MM.1S (cell line): ENCODE results near the gene SP1.
A peak's percentile ranks its signal among the peaks of the same experiment; 100 is the strongest.
"Not testable (repeated sequence)": the region's sequence is repeated elsewhere in the genome, so short reads cannot be mapped to it uniquely, and the experiment has no call there.

Source experiments
- DNase-seq: peaks from one replicate; pipeline ENCODE4 v3.0.0-alpha.2; 2015
- H2AFZ ChIP-seq: fragments of 300-600 bp; sonication (generic); 2 replicates; pipeline ENCODE4 v1.6.0; 2016; ENCODE audit warnings: antibody characterized with exemption, low read length
- H3F3A ChIP-seq: fragments of 300-600 bp; sonication (generic); 2 replicates; pipeline ENCODE4 v1.6.1; 2016; ENCODE audit warnings: mild to moderate bottlenecking, antibody characterized with exemption, low read length, moderate library complexity, mixed read lengths; ENCODE audit not compliant: insufficient read depth
- H3K27ac ChIP-seq: fragments of 300-600 bp; sonication (generic); 2 replicates; pipeline ENCODE4 v1.5.1; 2016; ENCODE audit warnings: mild to moderate bottlenecking, low read length
- H3K27me3 ChIP-seq: fragments of 300-600 bp; sonication (generic); replicated peaks from 2 replicates; pipeline ENCODE4 v1.6.0; 2016; ENCODE audit warnings: low read length; ENCODE audit not compliant: insufficient read depth
- H3K36me3 ChIP-seq: fragments of 300-600 bp; sonication (generic); replicated peaks from 2 replicates; pipeline ENCODE4 v1.6.1; 2016; ENCODE audit warnings: mild to moderate bottlenecking, low read length, mixed read lengths; ENCODE audit not compliant: insufficient read depth
- H3K4me1 ChIP-seq: fragments of 300-600 bp; sonication (generic); 2 replicates; pipeline ENCODE4 v1.6.1; 2016; ENCODE audit warnings: low read length, mixed read lengths
- H3K4me2 ChIP-seq: fragments of 300-600 bp; sonication (generic); 2 replicates; pipeline ENCODE4 v1.6.0; 2016; ENCODE audit warnings: low read depth, low read length
- H3K4me3 ChIP-seq: fragments of 300-600 bp; sonication (generic); 2 replicates; pipeline ENCODE4 v1.5.1; 2016; ENCODE audit warnings: low read length, mixed read lengths
- H3K79me2 ChIP-seq: fragments of 300-600 bp; sonication (generic); 2 replicates; pipeline ENCODE4 v1.6.1; 2016; ENCODE audit warnings: mixed run types, low read length, mixed read lengths
- H3K9ac ChIP-seq: fragments of 300-600 bp; sonication (generic); 2 replicates; pipeline ENCODE4 v1.6.1; 2016; ENCODE audit warnings: low read length, mixed read lengths
- H3K9me2 ChIP-seq: fragments of 300-600 bp; sonication (generic); replicated peaks from 2 replicates; pipeline ENCODE4 v1.6.1; 2016; ENCODE audit warnings: mild to moderate bottlenecking, low read length, mixed read lengths; ENCODE audit not compliant: insufficient read depth
- H3K9me3 ChIP-seq: fragments of 300-600 bp; sonication (generic); replicated peaks from 2 replicates; pipeline ENCODE4 v1.6.1; 2016; ENCODE audit warnings: mild to moderate bottlenecking, low read length, mixed read lengths; ENCODE audit not compliant: insufficient read depth
- H4K20me1 ChIP-seq: fragments of 300-600 bp; sonication (generic); 2 replicates; pipeline ENCODE4 v1.6.1; 2016; ENCODE audit warnings: mild to moderate bottlenecking, low read length, moderate library complexity, mixed read lengths; ENCODE audit not compliant: insufficient read depth
- EZH2 ChIP-seq: fragments of 300-600 bp; sonication (generic); optimal IDR thresholded peaks from 2 replicates; pipeline ENCODE3; 2017; ENCODE audit warnings: low read depth, mild to moderate bottlenecking, antibody characterized with exemption, low read length, mixed read lengths
- EZH2phosphoT487 ChIP-seq: fragments of 300-600 bp; sonication (generic); IDR thresholded peaks from 2 replicates; pipeline ENCODE4 v1.6.1; 2018; ENCODE audit warnings: antibody characterized with exemption, low read length
- TF ChIP-seq, protein P1 (sequence below): fragments of 300-600 bp; sonication (generic); IDR thresholded peaks from 2 replicates; pipeline ENCODE4 v1.5.1; 2016; ENCODE audit warnings: antibody characterized with exemption, low read length, mixed read lengths

Gene SP1

DNA sequence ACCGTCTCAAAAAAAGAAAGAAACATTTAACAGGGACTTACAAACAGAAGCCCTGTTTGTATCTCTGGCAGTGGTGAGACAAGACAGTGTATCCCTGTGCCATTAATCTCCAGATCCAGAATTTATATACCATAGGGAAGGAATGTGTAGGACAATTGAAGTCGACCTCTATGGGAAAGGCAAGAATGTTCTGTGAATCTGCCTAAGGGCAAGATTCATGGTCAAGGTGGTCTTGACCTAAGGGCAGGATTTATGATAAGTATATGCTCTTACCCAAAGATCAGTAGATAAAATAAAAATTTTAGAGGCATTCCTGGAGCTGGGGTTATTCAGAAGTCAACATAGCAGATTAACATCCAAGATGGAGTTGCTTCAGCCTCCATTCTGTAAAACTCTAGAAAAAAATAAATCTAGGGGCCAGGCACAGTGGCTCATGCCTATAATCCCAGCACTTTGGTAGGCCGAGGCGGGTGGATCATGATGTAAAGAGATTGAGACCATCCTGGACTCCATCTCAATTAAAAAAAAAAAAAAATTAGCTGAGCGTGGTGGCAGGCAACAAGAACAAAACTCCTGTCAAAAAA is 21.0 kb upstream of the SP1 start:
- Histone ChIP-seq H3K9me3 (no peaks in the 10 kb centered on the region), H2AFZ (no peak overlapping the region), H3K4me3 (no peak overlapping the region), H3K9me2 (no peaks in the 10 kb centered on the region), H4K20me1 (no peaks in the 10 kb centered on the region), H3K4me2 (no peak overlapping the region), H3F3A (no peaks in the 10 kb centered on the region), H3K9ac (no peak overlapping the region), H3K36me3 (no peaks in the 10 kb centered on the region), H3K27me3 (no peaks in the 10 kb centered on the region), H3K4me1 (no peaks in the 10 kb centered on the region), H3K27ac (no peak overlapping the region), H3K79me2 (no peaks in the 10 kb centered on the region)
- DNase-seq: no peak
- TF ChIP-seq EZH2 (no peak), EZH2phosphoT487 (no peak)
- TF ChIP-seq, protein P1, sequence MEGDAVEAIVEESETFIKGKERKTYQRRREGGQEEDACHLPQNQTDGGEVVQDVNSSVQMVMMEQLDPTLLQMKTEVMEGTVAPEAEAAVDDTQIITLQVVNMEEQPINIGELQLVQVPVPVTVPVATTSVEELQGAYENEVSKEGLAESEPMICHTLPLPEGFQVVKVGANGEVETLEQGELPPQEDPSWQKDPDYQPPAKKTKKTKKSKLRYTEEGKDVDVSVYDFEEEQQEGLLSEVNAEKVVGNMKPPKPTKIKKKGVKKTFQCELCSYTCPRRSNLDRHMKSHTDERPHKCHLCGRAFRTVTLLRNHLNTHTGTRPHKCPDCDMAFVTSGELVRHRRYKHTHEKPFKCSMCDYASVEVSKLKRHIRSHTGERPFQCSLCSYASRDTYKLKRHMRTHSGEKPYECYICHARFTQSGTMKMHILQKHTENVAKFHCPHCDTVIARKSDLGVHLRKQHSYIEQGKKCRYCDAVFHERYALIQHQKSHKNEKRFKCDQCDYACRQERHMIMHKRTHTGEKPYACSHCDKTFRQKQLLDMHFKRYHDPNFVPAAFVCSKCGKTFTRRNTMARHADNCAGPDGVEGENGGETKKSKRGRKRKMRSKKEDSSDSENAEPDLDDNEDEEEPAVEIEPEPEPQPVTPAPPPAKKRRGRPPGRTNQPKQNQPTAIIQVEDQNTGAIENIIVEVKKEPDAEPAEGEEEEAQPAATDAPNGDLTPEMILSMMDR: no peak

DNA sequence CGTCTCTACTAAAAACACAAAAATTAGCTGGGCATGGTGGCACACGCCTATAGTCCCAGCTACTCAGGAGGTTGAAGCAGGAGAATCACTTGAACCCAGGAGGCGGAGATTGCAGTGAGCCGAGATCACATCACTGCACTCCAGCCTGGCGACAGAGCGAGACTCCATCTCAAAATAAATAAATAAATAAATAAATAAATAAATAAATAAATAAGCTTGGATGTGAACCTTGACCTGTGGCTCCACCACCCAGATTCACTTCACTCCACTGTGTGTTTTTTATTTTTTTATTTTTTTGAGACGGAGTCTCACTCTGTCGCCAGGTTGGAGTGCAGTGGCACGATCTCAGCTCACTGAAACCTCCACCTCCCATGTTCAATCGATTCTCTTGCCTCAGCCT is 18.3 kb upstream of the SP1 start:
- not testable (repeated sequence) for H3K4me2 ChIP-seq, H3K9me3 ChIP-seq, H4K20me1 ChIP-seq, H3K79me2 ChIP-seq, H3K9ac ChIP-seq, H3K36me3 ChIP-seq, H3K4me1 ChIP-seq, DNase-seq, H3F3A ChIP-seq, H3K27me3 ChIP-seq, H3K4me3 ChIP-seq, H3K9me2 ChIP-seq, H2AFZ ChIP-seq, H3K27ac ChIP-seq

DNA sequence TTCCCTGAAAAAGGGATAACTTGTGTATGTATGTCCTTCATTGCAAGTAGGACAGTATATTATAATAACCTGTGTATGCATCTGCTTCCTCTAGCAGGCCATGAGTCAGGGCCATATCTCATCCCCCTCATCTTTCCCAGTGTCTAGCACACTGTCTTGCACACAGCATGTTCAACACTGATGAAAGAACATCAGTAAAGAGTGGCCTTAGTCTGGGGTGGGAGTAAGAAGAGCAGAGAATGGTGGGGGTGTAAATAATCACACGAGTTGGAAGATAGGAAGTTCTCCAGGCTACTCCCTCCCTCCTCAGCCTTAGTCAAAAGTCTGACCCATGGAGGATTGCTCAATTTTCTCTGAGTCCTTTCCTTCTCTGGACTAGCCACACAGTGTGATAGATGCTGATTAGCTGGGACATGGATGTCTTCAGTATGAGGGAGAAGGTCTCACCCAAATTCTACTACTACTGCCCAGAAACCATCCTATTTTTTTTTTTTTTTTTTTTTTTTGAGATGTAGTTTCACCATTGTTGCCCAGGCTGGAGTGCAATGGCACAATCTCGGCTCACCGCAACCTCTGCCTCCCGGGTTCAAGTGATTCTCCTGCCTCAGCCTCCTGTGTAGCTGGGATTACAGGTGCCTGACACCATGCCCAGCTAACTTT is 14.6 kb upstream of the SP1 start:
- Histone ChIP-seq H3K79me2 (no peaks in the 10 kb centered on the region), H2AFZ (no peak overlapping the region)
- no peak for DNase-seq

DNA sequence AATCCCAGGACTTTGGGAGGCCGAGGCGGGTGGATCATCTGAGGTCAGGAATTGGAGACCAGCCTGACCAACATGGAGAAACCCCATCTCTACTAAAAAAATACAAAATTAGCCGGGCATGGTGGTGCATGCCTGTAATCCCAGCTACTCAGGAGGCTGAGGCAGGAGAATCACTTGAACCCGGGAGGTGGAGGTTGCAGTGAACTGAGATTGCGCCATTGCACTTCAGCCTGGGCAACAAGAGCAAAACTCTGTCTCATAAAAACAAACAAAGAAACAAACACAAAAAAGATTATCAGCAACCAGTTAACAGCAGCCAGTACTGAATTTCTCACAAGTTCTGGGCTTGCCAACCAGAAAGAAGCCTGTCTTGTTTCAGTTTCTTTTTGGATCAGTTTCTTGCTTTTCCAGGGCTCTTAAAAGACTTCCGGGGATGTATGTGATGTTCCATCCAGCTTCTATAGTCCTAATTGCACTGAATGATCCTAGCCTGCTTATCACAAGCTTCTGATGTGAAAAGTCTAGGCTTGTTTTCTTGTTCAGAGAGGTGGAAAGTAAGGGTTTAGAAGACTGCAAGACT is 6.3 kb upstream of the SP1 start:
- Histone ChIP-seq H3K4me1 (peaks cover 20% of the 10 kb centered on the region), H3K4me3 (peak overlapping the region; percentile 13; the same call in 1 of the 2 replicates), H3F3A (peaks cover 15% of the 10 kb centered on the region), H3K27ac (peak overlapping the region; percentile 77), H3K9ac (peak overlapping the region; percentile 41; the same call in 1 of the 2 replicates), H3K4me2 (peak overlapping the region; percentile 51; the same call in 1 of the 2 replicates), H2AFZ (peak overlapping the region; percentile 96)
- not testable (repeated sequence) for H3K79me2 ChIP-seq, H3K36me3 ChIP-seq, H3K27me3 ChIP-seq, H3K9me3 ChIP-seq, H4K20me1 ChIP-seq, H3K9me2 ChIP-seq
- DNase-seq: peak; percentile 48

More for the DNA sequence above, 14.6 kb upstream of the SP1 start:
- Histone ChIP-seq H3K27me3 (no peaks in the 10 kb centered on the region), H3K27ac (no peak overlapping the region), H3K9me3 (no peaks in the 10 kb centered on the region), H3K36me3 (no peaks in the 10 kb centered on the region), H3F3A (peaks cover 2% of the 10 kb centered on the region), H4K20me1 (no peaks in the 10 kb centered on the region), H3K9ac (no peak overlapping the region), H3K9me2 (no peaks in the 10 kb centered on the region), H3K4me3 (no peak overlapping the region), H3K4me1 (no peaks in the 10 kb centered on the region), H3K4me2 (no peak overlapping the region)
- TF ChIP-seq EZH2phosphoT487 (no peak), EZH2 (no peak)
- TF ChIP-seq, protein P1: no peak

DNA sequence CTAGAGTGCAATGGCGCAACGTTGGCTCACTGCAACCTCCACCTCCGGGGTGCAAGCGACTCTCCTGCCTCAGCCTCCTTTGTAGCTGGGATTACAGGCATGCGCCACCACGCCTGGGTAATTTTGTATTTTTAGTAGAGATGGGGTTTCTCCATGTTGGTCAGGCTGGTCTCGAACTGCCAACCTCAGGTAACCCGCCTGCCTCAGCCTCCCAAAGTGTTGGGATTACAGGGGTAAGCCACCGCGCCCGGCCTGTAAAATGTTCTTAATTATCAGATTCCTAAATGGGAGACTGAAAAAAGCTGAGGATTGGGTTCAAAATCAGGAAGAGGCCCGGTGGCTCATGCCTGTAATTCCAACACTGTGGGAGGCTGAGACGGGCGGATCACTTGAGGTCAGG is 5.7 kb upstream of the SP1 start:
- H4K20me1 ChIP-seq, H3K79me2 ChIP-seq, DNase-seq, H3K9ac ChIP-seq, H3K4me3 ChIP-seq, H3K4me2 ChIP-seq, H3K27me3 ChIP-seq, H3K36me3 ChIP-seq, H3K9me3 ChIP-seq, H3K9me2 ChIP-seq: not testable (repeated sequence)
- Histone ChIP-seq H3F3A (peaks cover 15% of the 10 kb centered on the region), H3K27ac (peak overlapping the region; percentile 77; the same call in 1 of the 2 replicates), H2AFZ (peak overlapping the region; percentile 96), H3K4me1 (peaks cover 20% of the 10 kb centered on the region)
